Keratinocyte (primary cell): ENCODE results near the gene SREBF1. TPM values are rescaled to one million over a fixed set of nuclear protein-coding genes. Genes with fewer than 3 reads are reported as not detected.

ENCODE experiments used
- DNase-seq: peaks from one replicate; pipeline ENCODE4 v3.0.0-alpha.2; 2011; ENCODE audit warnings: low read depth, missing footprints, low spot score
- FAIRE-seq: peaks from 2 replicates; lab custom pipeline; 2011; peaks lifted over from hg19 to GRCh38; lab: Jason Lieb, UNC
- H2AFZ ChIP-seq: 2 replicates; pipeline ENCODE4 v1.6.0; 2012; ENCODE audit warnings: low read length, control low read depth, inconsistent platforms; ENCODE audit not compliant: control insufficient read depth
- H3K27ac ChIP-seq: 2 replicates; pipeline ENCODE4 v1.5.1; 2011; ENCODE audit warnings: low read length; ENCODE audit not compliant: control insufficient read depth, insufficient read depth
- H3K27me3 ChIP-seq: 3 replicates; pipeline ENCODE4 v1.6.0; 2011; ENCODE audit warnings: low read length; ENCODE audit not compliant: control insufficient read depth, insufficient read depth; ENCODE audit errors: extremely low read depth
- H3K36me3 ChIP-seq, 2 experiments: 2 replicates in 1 of 2; 3 replicates in 1 of 2; pipeline ENCODE4 v1.5.1; 2011; ENCODE audit warnings: low read length in 2 of 2, mild to moderate bottlenecking in 1 of 2; ENCODE audit not compliant: control insufficient read depth in 2 of 2, insufficient read depth in 2 of 2; ENCODE audit errors: extremely low read depth in 1 of 2
- H3K4me1 ChIP-seq: 3 replicates; pipeline ENCODE4 v1.5.1; 2011; ENCODE audit warnings: low read length; ENCODE audit not compliant: control insufficient read depth, insufficient read depth; ENCODE audit errors: extremely low read depth
- H3K4me2 ChIP-seq: 3 replicates; pipeline ENCODE4 v1.6.0; 2011; ENCODE audit warnings: low read depth, low read length; ENCODE audit not compliant: control insufficient read depth, insufficient read depth; ENCODE audit errors: extremely low read depth
- H3K4me3 ChIP-seq, 3 experiments: fragments of 200-600 bp in 1 of 3; sonication (generic) in 1 of 3; 2 replicates in 2 of 3; 3 replicates in 1 of 3; pipeline ENCODE4 v1.5.1; 2011 to 2016; ENCODE audit warnings: low read length in 3 of 3, mild to moderate bottlenecking in 3 of 3, control low read depth in 2 of 3, inconsistent platforms in 1 of 3, low read depth in 1 of 3, mixed read lengths in 1 of 3, mixed run types in 1 of 3, moderate library complexity in 1 of 3; ENCODE audit not compliant: control insufficient read depth in 2 of 3, insufficient read depth in 2 of 3; ENCODE audit errors: extremely low read depth in 1 of 3
- H3K79me2 ChIP-seq: 2 replicates; pipeline ENCODE4 v1.6.0; 2012; ENCODE audit warnings: low read length; ENCODE audit not compliant: control insufficient read depth, insufficient read depth
- H3K9ac ChIP-seq: 3 replicates; pipeline ENCODE4 v1.6.0; 2011; ENCODE audit warnings: low read length; ENCODE audit not compliant: control insufficient read depth, insufficient read depth; ENCODE audit errors: extremely low read depth
- H3K9me1 ChIP-seq: 3 replicates; pipeline ENCODE4 v1.6.0; 2011; ENCODE audit warnings: low read length; ENCODE audit not compliant: control insufficient read depth, insufficient read depth; ENCODE audit errors: extremely low read depth
- H3K9me3 ChIP-seq: 2 replicates; pipeline ENCODE4 v1.5.1; 2012; ENCODE audit warnings: low read depth, low read length; ENCODE audit not compliant: control insufficient read depth
- H4K20me1 ChIP-seq: 3 replicates; pipeline ENCODE4 v1.6.0; 2011; ENCODE audit warnings: low read length; ENCODE audit not compliant: control insufficient read depth, insufficient read depth; ENCODE audit errors: extremely low read depth
- CTCF ChIP-seq, 3 experiments: IDR thresholded peaks in 1 of 3; conservative IDR thresholded peaks in 1 of 3; optimal IDR thresholded peaks in 1 of 3; 2 replicates in 2 of 3; 3 replicates in 1 of 3; pipeline versions ENCODE3 to v1.5.1; 2011; ENCODE audit warnings: low read length in 3 of 3, mild to moderate bottlenecking in 3 of 3, moderate library complexity in 2 of 3, control low read depth in 1 of 3, inconsistent platforms in 1 of 3; ENCODE audit not compliant: insufficient read depth in 2 of 3; ENCODE audit errors: extremely low read depth in 1 of 3
- EZH2 ChIP-seq: IDR thresholded peaks from one replicate; pipeline ENCODE4 v1.6.1; 2012; ENCODE audit warnings: inconsistent platforms, mild to moderate bottlenecking, low read length, moderate library complexity
- dilution Hi-C: fragments of 300-500 bp; cut with MboI; formaldehyde crosslinking; loops from one replicate; pipeline ENCODE4 v1.7.0; 2020; ENCODE audit warnings: low sequenced_read_pairs; ENCODE audit not compliant: extremely low pct_ligation_motif_present
- polyA plus RNA-seq, 5 experiments: library from polyadenylated mRNA; depleted of rRNA in 3 of 5; stranded (reverse) in 3 of 5; stranded (forward) in 1 of 5; unstranded in 1 of 5; fragments of >200 nt; gene quantifications; 1 replicate in 1 of 5; 2 replicates in 3 of 5; 3 replicates in 1 of 5; pipeline versions ENCODE4 v1.2.1 to v1.2.3, GENCODE V29; 2011 to 2012; ENCODE audit warnings: missing spikeins in 2 of 5, low read depth in 1 of 5, low replicate concordance in 1 of 5

SREBF1 gene
- polyA plus RNA-seq, 1 donor (not counting 4 experiments of a cell fraction or from before 2014, with no cell fraction given) = 51.7 TPM

DNA sequence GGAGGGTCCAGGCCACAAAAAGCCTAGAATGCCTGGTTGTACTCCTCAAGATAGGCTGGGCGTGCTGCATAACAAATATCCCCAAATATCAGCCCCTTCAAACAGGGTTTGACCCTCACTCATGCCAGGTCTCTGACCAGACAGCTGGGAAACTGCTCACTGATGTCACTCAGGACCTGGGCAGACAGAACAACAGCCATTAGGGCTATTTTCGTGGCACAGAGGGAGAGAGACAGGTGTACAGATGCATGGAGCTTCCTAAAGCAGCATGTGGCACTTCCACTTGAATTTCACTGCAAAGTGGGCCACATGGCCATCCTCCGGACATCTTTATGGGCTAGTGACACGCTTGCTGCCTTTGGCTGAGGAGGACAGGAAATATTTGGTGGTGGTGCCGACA, 73.1 kb downstream of the SREBF1 start:
- H3K9me3 ChIP-seq = no peaks in the 10 kb centered on the region
- H3K4me1 ChIP-seq = peaks cover 20% of the 10 kb centered on the region
- dilution Hi-C loops = no loop called here
- H2AFZ ChIP-seq = no peak overlapping the region
- FAIRE-seq (no peak), DNase-seq (no peak)
- H3K27me3 ChIP-seq = no peaks in the 10 kb centered on the region
- H3K36me3 ChIP-seq = peaks cover 3 to 13% of the 10 kb centered on the region in 2 experiments
- H3K4me3 ChIP-seq = no peak overlapping the region
- no peak overlapping the region for H3K4me2 ChIP-seq
- no peak overlapping the region for H3K27ac ChIP-seq
- H3K9ac ChIP-seq = no peak overlapping the region
- peaks cover 53% of the 10 kb centered on the region for H3K79me2 ChIP-seq
- H3K9me1 ChIP-seq = no peaks in the 10 kb centered on the region
- H4K20me1 ChIP-seq = no peaks in the 10 kb centered on the region
- TF ChIP-seq CTCF (optimal IDR thresholded peaks at IDR 0.05 in 1 of 3, IDR thresholded peaks at IDR 0.05 in 1 of 3, conservative IDR thresholded peaks at IDR 0.05 in 1 of 3; ENCODE audit: extremely low read depth in 1 of 3, insufficient read depth in 2 of 3, low read length in 3 of 3) (no peak), EZH2 (no peak)

DNA sequence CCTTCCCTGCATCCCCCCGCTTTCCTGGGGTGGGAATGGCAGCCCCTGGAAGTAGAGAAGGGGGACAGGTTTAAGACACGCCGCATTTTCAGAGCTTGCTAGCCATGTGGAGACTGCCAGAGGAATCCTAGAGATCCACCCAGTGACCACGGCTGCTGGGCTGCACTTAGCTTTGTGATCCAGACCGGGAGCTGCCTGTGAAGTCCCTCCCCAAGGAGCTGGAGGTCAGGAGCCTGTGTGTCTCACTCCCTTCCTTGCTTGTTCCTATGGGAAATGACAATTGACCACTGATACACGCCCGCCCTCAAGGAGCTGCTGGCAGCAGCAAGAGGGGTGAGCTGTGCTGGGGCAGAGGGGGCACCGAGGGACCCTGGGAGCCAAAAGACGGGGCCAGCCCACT, 73.7 kb downstream of the SREBF1 start:
- Histone ChIP-seq H3K27ac (no peak overlapping the region), H3K27me3 (no peaks in the 10 kb centered on the region), H3K9ac (no peak overlapping the region), H3K9me3 (no peaks in the 10 kb centered on the region), H3K4me3 (no peak overlapping the region), H4K20me1 (no peaks in the 10 kb centered on the region), H3K36me3 (peaks cover 3 to 18% of the 10 kb centered on the region in 2 experiments), H3K9me1 (no peaks in the 10 kb centered on the region), H3K4me1 (peaks cover 20% of the 10 kb centered on the region), H3K79me2 (peaks cover 53% of the 10 kb centered on the region), H3K4me2 (no peak overlapping the region), H2AFZ (no peak overlapping the region)
- no peak for DNase-seq
- TF ChIP-seq EZH2 (no peak), CTCF (optimal IDR thresholded peaks at IDR 0.05 in 1 of 3, IDR thresholded peaks at IDR 0.05 in 1 of 3, conservative IDR thresholded peaks at IDR 0.05 in 1 of 3; ENCODE audit: extremely low read depth in 1 of 3, insufficient read depth in 2 of 3, low read length in 3 of 3) (no peak)
- FAIRE-seq = no peak
- dilution Hi-C loops = no loop called here
